ENCODE measurements around the gene RBM11.

The RBM11 gene

GRCh38 chr21:14262039-14262438 lies 46.1 kb downstream of the RBM11 start:
- TF ChIP-seq, protein P1, sequence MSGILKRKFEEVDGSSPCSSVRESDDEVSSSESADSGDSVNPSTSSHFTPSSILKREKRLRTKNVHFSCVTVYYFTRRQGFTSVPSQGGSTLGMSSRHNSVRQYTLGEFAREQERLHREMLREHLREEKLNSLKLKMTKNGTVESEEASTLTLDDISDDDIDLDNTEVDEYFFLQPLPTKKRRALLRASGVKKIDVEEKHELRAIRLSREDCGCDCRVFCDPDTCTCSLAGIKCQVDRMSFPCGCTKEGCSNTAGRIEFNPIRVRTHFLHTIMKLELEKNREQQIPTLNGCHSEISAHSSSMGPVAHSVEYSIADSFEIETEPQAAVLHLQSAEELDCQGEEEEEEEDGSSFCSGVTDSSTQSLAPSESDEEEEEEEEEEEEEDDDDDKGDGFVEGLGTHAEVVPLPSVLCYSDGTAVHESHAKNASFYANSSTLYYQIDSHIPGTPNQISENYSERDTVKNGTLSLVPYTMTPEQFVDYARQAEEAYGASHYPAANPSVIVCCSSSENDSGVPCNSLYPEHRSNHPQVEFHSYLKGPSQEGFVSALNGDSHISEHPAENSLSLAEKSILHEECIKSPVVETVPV (CRISPR knock-in tag; IDR thresholded peaks at IDR 0.05) = no peak
- TF ChIP-seq OSR1 (CRISPR knock-in tag; IDR thresholded peaks at IDR 0.05) = no peak
- TF ChIP-seq TCF4 (CRISPR knock-in tag; IDR thresholded peaks at IDR 0.05; ENCODE audit: borderline replicate concordance) = no peak
- no peak for TF ChIP-seq PPARA (CRISPR knock-in tag; IDR thresholded peaks at IDR 0.05; ENCODE audit: borderline replicate concordance)
- ATAC-seq = no peak

GRCh38 chr21:14263879-14264278 lies 47.9 kb downstream of the RBM11 start:
- no peak for ATAC-seq
- TF ChIP-seq ZNF8 (CRISPR knock-in tag; IDR thresholded peaks at IDR 0.05) = no peak
- no peak for TF ChIP-seq CSDC2 (CRISPR knock-in tag; IDR thresholded peaks at IDR 0.05)
- TF ChIP-seq TOX (CRISPR knock-in tag; IDR thresholded peaks at IDR 0.05; ENCODE audit: borderline replicate concordance) = no peak
- no peak for TF ChIP-seq ESRRG (CRISPR knock-in tag; IDR thresholded peaks at IDR 0.05)
- no peak for TF ChIP-seq PPARA (CRISPR knock-in tag; IDR thresholded peaks at IDR 0.05; ENCODE audit: borderline replicate concordance)
- TF ChIP-seq OSR1 (CRISPR knock-in tag; IDR thresholded peaks at IDR 0.05) = no peak
- no peak for TF ChIP-seq CREB5 (CRISPR knock-in tag; IDR thresholded peaks at IDR 0.05; ENCODE audit: low read depth)
- no peak for TF ChIP-seq ARNTL (CRISPR knock-in tag; IDR thresholded peaks at IDR 0.05; ENCODE audit: borderline replicate concordance, low read depth)
- TF ChIP-seq ZNF565 (CRISPR knock-in tag; conservative IDR thresholded peaks at IDR 0.05; ENCODE audit: low read depth) = no peak
- no peak for TF ChIP-seq SNAI2 (CRISPR knock-in tag; IDR thresholded peaks at IDR 0.05)
- no peak for TF ChIP-seq TSHZ2 (CRISPR knock-in tag; IDR thresholded peaks at IDR 0.05)
- TF ChIP-seq, protein P1 (CRISPR knock-in tag; IDR thresholded peaks at IDR 0.05) = no peak
- no peak for TF ChIP-seq GLIS3 (CRISPR knock-in tag; IDR thresholded peaks at IDR 0.05)
- TF ChIP-seq ZNF70 (CRISPR knock-in tag; IDR thresholded peaks at IDR 0.05) = no peak
- TF ChIP-seq PATZ1 (CRISPR knock-in tag; IDR thresholded peaks at IDR 0.05; ENCODE audit: borderline replicate concordance) = no peak
- TF ChIP-seq BACH2 (CRISPR knock-in tag; IDR thresholded peaks at IDR 0.05; ENCODE audit: borderline replicate concordance) = no peak

DNA sequence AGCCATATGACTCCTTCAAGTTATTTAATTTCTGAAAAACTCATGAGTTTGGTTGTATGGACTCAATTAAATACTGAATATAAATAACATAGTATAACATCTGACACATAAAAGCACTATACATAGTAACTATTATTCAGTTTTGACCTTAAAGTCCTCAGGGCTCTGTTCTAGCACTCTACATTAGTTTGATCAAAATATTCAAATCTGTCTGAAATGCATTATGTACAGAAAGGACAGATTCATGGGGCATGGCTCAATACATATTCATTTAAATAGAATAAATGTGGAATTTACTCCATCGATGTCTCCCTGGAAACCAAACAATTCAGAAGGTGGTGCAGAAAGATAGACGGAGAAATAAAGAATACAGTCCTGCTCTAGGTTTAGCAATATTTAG lies 49.1 kb downstream of the RBM11 start:
- no peak for TF ChIP-seq ESRRG (CRISPR knock-in tag; IDR thresholded peaks at IDR 0.05)
- no peak for ATAC-seq

- no peak for ATAC-seq
- TF ChIP-seq TOX (CRISPR knock-in tag; IDR thresholded peaks at IDR 0.05; ENCODE audit: borderline replicate concordance) (no peak), GLIS3 (CRISPR knock-in tag; IDR thresholded peaks at IDR 0.05) (no peak), ARNTL (CRISPR knock-in tag; IDR thresholded peaks at IDR 0.05; ENCODE audit: borderline replicate concordance, low read depth) (no peak), ZNF8 (CRISPR knock-in tag; IDR thresholded peaks at IDR 0.05) (no peak), ZFP30 (CRISPR knock-in tag; IDR thresholded peaks at IDR 0.05) (no peak), CREB5 (CRISPR knock-in tag; IDR thresholded peaks at IDR 0.05; ENCODE audit: low read depth) (no peak), OSR1 (CRISPR knock-in tag; IDR thresholded peaks at IDR 0.05) (no peak), POU6F1 (CRISPR knock-in tag; IDR thresholded peaks at IDR 0.05; ENCODE audit: borderline replicate concordance, low read depth) (no peak), BACH2 (CRISPR knock-in tag; IDR thresholded peaks at IDR 0.05; ENCODE audit: borderline replicate concordance) (no peak), PATZ1 (CRISPR knock-in tag; IDR thresholded peaks at IDR 0.05; ENCODE audit: borderline replicate concordance) (no peak), ZFP3 (CRISPR knock-in tag; IDR thresholded peaks at IDR 0.05) (no peak), ZNF70 (CRISPR knock-in tag; IDR thresholded peaks at IDR 0.05) (no peak), TCF4 (CRISPR knock-in tag; IDR thresholded peaks at IDR 0.05; ENCODE audit: borderline replicate concordance) (no peak), ESRRG (CRISPR knock-in tag; IDR thresholded peaks at IDR 0.05) (no peak)
These were observed 51.1 kb downstream of the RBM11 start for GRCh38 chr21:14267076-14267475.
